Right lobe of liver (tissue), 4 donors: Measurements from ENCODE around the gene CASZ1.

Experiments
- CTCF ChIP-seq, 4 donors: fragments of 200-600 bp in 3 of 4; fragments of 450-650 bp in 1 of 4; IDR thresholded peaks; one replicate each; pipeline versions ENCODE4 v1.5.1 to v1.8.0; 2016 to 2022; ENCODE audit warnings: antibody characterized with exemption in 4 of 4, mild to moderate bottlenecking in 2 of 4
- POLR2A ChIP-seq: fragments of 450-650 bp; IDR thresholded peaks from one replicate; pipeline ENCODE4 v1.6.1; 2017; ENCODE audit warnings: antibody characterized with exemption, mild to moderate bottlenecking
- donor health status: DM: no; HTN: no; CAD: no.
- donor health status: DM: no; HTN: no; CAD: no.
- donor health status: DM: no; HTN: yes; CAD: no.

- TF ChIP-seq CTCF (IDR thresholded peaks at IDR 0.05), result no peak
- no peak for TF ChIP-seq POLR2A
These were observed 31.1 kb downstream of the CASZ1 start for GRCh38 chr1:10765304-10765703.
